ENCODE measurements around the gene RBKS.
"Not testable (repeated sequence)": the region's sequence is repeated elsewhere in the genome, so short reads cannot be mapped to it uniquely, and the experiment has no call there.

Gene RBKS

GRCh38 chr2:27904405-27904665 lies 14.1 kb upstream of the RBKS start:
- DNase-seq: no peak

GRCh38 chr2:27903649-27904404 lies 13.6 kb upstream of the RBKS start:
- DNase-seq: no peak

GRCh38 chr2:27903018-27903417 lies 12.8 kb upstream of the RBKS start:
- DNase-seq: no peak

- no peak for DNase-seq
Measured at GRCh38 chr2:27902098-27902497, 11.9 kb upstream of the RBKS start.

- DNase-seq: no peak
Measured at GRCh38 chr2:27901234-27901633, 11.0 kb upstream of the RBKS start.

GRCh38 chr2:27897717-27898116 lies 7.5 kb upstream of the RBKS start:
- DNase-seq: no peak

GRCh38 chr2:27893006-27893405 lies 2.8 kb upstream of the RBKS start:
- DNase-seq: no peak

GRCh38 chr2:27891673-27892105 lies 1.5 kb upstream of the RBKS start:
- DNase-seq: no peak

- peak; percentile 81 for DNase-seq
Measured at GRCh38 chr2:27890924-27891672, 911 bp upstream of the RBKS start.

GRCh38 chr2:27889774-27890145 lies 427 bp downstream of the RBKS start:
- no peak for DNase-seq

GRCh38 chr2:27888790-27889189 lies 1.4 kb downstream of the RBKS start:
- no peak for DNase-seq

- no peak for DNase-seq
Measured at GRCh38 chr2:27887830-27888229, 2.4 kb downstream of the RBKS start.

- no peak for DNase-seq
Measured at GRCh38 chr2:27887111-27887510, 3.1 kb downstream of the RBKS start.

GRCh38 chr2:27886322-27886721 lies 3.9 kb downstream of the RBKS start:
- no peak for DNase-seq

GRCh38 chr2:27885661-27886060 lies 4.5 kb downstream of the RBKS start:
- no peak for DNase-seq

- DNase-seq: no peak
Measured at GRCh38 chr2:27885234-27885633, 5.0 kb downstream of the RBKS start.

GRCh38 chr2:27884601-27885000 lies 5.6 kb downstream of the RBKS start:
- no peak for DNase-seq

GRCh38 chr2:27882584-27882922 lies 7.6 kb downstream of the RBKS start:
- not testable (repeated sequence) for DNase-seq

- DNase-seq: not testable (repeated sequence)
Measured at GRCh38 chr2:27881815-27882583, 8.2 kb downstream of the RBKS start.

- DNase-seq: no peak
Measured at GRCh38 chr2:27878825-27879224, 11.4 kb downstream of the RBKS start.

- no peak for DNase-seq
Measured at GRCh38 chr2:27875089-27875881, 14.9 kb downstream of the RBKS start.

GRCh38 chr2:27873091-27873490 lies 17.1 kb downstream of the RBKS start:
- no peak for DNase-seq

GRCh38 chr2:27871802-27872201 lies 18.4 kb downstream of the RBKS start:
- no peak for DNase-seq
